MM.1S (cell line): Measurements from ENCODE around the gene KLHL42.

Source experiments
- DNase-seq: peaks from one replicate; pipeline ENCODE4 v3.0.0-alpha.2; 2015
- H2AFZ ChIP-seq: fragments of 300-600 bp; sonication (generic); 2 replicates; pipeline ENCODE4 v1.6.0; 2016; ENCODE audit warnings: antibody characterized with exemption, low read length
- H3F3A ChIP-seq: fragments of 300-600 bp; sonication (generic); 2 replicates; pipeline ENCODE4 v1.6.1; 2016; ENCODE audit warnings: mild to moderate bottlenecking, antibody characterized with exemption, low read length, moderate library complexity, mixed read lengths; ENCODE audit not compliant: insufficient read depth
- H3K27ac ChIP-seq: fragments of 300-600 bp; sonication (generic); 2 replicates; pipeline ENCODE4 v1.5.1; 2016; ENCODE audit warnings: mild to moderate bottlenecking, low read length
- H3K27me3 ChIP-seq: fragments of 300-600 bp; sonication (generic); replicated peaks from 2 replicates; pipeline ENCODE4 v1.6.0; 2016; ENCODE audit warnings: low read length; ENCODE audit not compliant: insufficient read depth
- H3K36me3 ChIP-seq: fragments of 300-600 bp; sonication (generic); replicated peaks from 2 replicates; pipeline ENCODE4 v1.6.1; 2016; ENCODE audit warnings: mild to moderate bottlenecking, low read length, mixed read lengths; ENCODE audit not compliant: insufficient read depth
- H3K4me1 ChIP-seq: fragments of 300-600 bp; sonication (generic); 2 replicates; pipeline ENCODE4 v1.6.1; 2016; ENCODE audit warnings: low read length, mixed read lengths
- H3K4me2 ChIP-seq: fragments of 300-600 bp; sonication (generic); 2 replicates; pipeline ENCODE4 v1.6.0; 2016; ENCODE audit warnings: low read depth, low read length
- H3K4me3 ChIP-seq: fragments of 300-600 bp; sonication (generic); 2 replicates; pipeline ENCODE4 v1.5.1; 2016; ENCODE audit warnings: low read length, mixed read lengths
- H3K79me2 ChIP-seq: fragments of 300-600 bp; sonication (generic); 2 replicates; pipeline ENCODE4 v1.6.1; 2016; ENCODE audit warnings: mixed run types, low read length, mixed read lengths
- H3K9ac ChIP-seq: fragments of 300-600 bp; sonication (generic); 2 replicates; pipeline ENCODE4 v1.6.1; 2016; ENCODE audit warnings: low read length, mixed read lengths
- H3K9me2 ChIP-seq: fragments of 300-600 bp; sonication (generic); replicated peaks from 2 replicates; pipeline ENCODE4 v1.6.1; 2016; ENCODE audit warnings: mild to moderate bottlenecking, low read length, mixed read lengths; ENCODE audit not compliant: insufficient read depth
- H3K9me3 ChIP-seq: fragments of 300-600 bp; sonication (generic); replicated peaks from 2 replicates; pipeline ENCODE4 v1.6.1; 2016; ENCODE audit warnings: mild to moderate bottlenecking, low read length, mixed read lengths; ENCODE audit not compliant: insufficient read depth
- H4K20me1 ChIP-seq: fragments of 300-600 bp; sonication (generic); 2 replicates; pipeline ENCODE4 v1.6.1; 2016; ENCODE audit warnings: mild to moderate bottlenecking, low read length, moderate library complexity, mixed read lengths; ENCODE audit not compliant: insufficient read depth
- EZH2 ChIP-seq: fragments of 300-600 bp; sonication (generic); optimal IDR thresholded peaks from 2 replicates; pipeline ENCODE3; 2017; ENCODE audit warnings: low read depth, mild to moderate bottlenecking, antibody characterized with exemption, low read length, mixed read lengths
- EZH2phosphoT487 ChIP-seq: fragments of 300-600 bp; sonication (generic); IDR thresholded peaks from 2 replicates; pipeline ENCODE4 v1.6.1; 2018; ENCODE audit warnings: antibody characterized with exemption, low read length
- TF ChIP-seq, protein P1 (sequence below): fragments of 300-600 bp; sonication (generic); IDR thresholded peaks from 2 replicates; pipeline ENCODE4 v1.5.1; 2016; ENCODE audit warnings: antibody characterized with exemption, low read length, mixed read lengths

KLHL42 gene

DNA sequence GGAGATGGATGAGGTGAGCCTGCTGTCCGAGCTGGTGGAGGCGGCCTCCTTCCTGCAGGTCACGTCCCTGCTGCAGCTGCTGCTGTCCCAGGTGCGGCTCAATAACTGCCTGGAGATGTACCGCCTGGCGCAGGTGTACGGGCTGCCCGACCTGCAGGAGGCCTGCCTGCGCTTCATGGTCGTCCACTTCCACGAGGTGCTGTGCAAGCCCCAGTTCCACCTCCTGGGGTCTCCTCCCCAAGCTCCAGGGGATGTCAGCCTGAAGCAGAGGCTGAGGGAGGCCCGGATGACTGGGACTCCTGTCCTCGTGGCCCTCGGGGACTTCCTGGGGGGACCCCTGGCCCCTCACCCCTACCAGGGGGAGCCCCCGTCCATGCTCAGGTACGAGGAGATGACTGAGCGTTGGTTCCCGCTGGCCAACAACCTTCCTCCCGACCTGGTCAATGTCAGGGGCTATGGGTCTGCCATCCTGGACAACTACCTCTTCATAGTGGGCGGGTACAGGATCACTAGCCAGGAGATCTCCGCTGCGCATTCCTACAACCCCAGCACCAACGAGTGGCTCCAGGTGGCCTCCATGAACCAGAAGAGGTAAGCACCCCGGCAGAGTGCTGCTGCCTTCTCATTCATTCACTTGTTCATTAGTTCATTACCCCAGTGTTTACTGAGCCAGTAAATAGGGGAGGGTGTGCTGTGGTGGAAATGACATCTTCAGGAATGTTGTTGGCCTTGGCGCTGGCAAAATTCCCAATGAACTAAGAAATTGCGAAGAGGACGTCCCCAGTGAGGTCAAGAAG lies 777 bp downstream of the KLHL42 start:
- H3K27me3 ChIP-seq = no peaks in the 10 kb centered on the region
- no peaks in the 10 kb centered on the region for H3F3A ChIP-seq
- H3K27ac ChIP-seq = peak overlapping the region; percentile 45; the same call in 1 of the 2 replicates
- H3K9me2 ChIP-seq = no peaks in the 10 kb centered on the region
- DNase-seq = peak; percentile 55
- H2AFZ ChIP-seq = peak overlapping the region; percentile 93
- H3K79me2 ChIP-seq = peaks cover 31% of the 10 kb centered on the region
- H3K36me3 ChIP-seq = no peaks in the 10 kb centered on the region
- peak overlapping the region; percentile 83 for H3K9ac ChIP-seq
- no peaks in the 10 kb centered on the region for H4K20me1 ChIP-seq
- TF ChIP-seq EZH2 = no peak
- no peak for TF ChIP-seq EZH2phosphoT487
- TF ChIP-seq, protein P1, sequence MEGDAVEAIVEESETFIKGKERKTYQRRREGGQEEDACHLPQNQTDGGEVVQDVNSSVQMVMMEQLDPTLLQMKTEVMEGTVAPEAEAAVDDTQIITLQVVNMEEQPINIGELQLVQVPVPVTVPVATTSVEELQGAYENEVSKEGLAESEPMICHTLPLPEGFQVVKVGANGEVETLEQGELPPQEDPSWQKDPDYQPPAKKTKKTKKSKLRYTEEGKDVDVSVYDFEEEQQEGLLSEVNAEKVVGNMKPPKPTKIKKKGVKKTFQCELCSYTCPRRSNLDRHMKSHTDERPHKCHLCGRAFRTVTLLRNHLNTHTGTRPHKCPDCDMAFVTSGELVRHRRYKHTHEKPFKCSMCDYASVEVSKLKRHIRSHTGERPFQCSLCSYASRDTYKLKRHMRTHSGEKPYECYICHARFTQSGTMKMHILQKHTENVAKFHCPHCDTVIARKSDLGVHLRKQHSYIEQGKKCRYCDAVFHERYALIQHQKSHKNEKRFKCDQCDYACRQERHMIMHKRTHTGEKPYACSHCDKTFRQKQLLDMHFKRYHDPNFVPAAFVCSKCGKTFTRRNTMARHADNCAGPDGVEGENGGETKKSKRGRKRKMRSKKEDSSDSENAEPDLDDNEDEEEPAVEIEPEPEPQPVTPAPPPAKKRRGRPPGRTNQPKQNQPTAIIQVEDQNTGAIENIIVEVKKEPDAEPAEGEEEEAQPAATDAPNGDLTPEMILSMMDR = no peak
- H3K9me3 ChIP-seq = no peaks in the 10 kb centered on the region
- H3K4me3 ChIP-seq = peak overlapping the region; percentile 83
- peak overlapping the region; percentile 95 for H3K4me2 ChIP-seq
- H3K4me1 ChIP-seq = peaks cover 8% of the 10 kb centered on the region

DNA sequence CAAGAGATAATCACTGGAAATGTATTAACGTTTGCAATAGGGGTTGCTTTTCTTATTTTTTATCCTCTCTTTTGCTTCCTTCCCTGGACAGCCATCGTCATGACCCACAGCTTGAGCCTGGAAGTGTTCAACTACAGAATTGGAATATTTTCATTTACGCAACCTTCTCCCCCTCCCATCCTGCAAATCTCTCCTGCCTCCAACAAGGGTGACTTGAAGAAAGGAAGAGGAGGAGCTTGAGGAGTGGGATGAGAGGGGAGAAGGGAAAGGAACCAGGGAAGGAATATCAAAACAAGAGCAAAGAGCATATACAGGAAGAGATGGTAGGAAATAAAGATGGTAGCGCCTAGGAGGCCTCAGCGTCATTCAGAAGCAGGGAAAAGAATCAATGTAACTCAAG lies 1.6 kb downstream of the KLHL42 start:
- Histone ChIP-seq H3K4me3 (no peak overlapping the region), H3K9me2 (no peaks in the 10 kb centered on the region), H2AFZ (no peak overlapping the region), H3K27me3 (no peaks in the 10 kb centered on the region), H3K4me1 (peaks cover 8% of the 10 kb centered on the region), H3K9ac (no peak overlapping the region), H3K79me2 (peaks cover 31% of the 10 kb centered on the region), H3K9me3 (no peaks in the 10 kb centered on the region), H3K4me2 (peak overlapping the region; percentile 95; the same call in 1 of the 2 replicates), H3K36me3 (no peaks in the 10 kb centered on the region), H3K27ac (no peak overlapping the region), H3F3A (no peaks in the 10 kb centered on the region), H4K20me1 (no peaks in the 10 kb centered on the region)
- TF ChIP-seq, protein P1 = no peak
- TF ChIP-seq EZH2phosphoT487 (no peak), EZH2 (no peak)
- DNase-seq = no peak

DNA sequence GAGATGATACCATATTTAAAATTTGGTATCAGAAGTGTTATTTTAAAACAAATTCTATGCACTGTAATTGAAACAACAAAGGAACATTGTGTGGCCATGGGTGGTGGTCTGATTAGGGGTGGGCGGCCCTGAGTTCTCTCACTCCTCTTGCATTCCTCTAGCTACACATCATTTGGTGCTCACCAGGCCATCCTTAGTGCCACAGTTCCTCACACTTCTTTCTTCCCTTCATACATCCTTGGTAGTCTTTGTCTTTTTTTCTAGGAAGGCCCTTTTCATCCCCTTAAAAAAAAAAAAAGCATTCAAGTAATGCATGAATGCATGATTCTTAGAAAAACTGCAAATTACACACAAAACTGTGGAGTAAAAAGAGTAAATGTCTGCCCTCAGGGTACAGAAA lies 2.4 kb downstream of the KLHL42 start:
- no peaks in the 10 kb centered on the region for H3K27me3 ChIP-seq
- no peaks in the 10 kb centered on the region for H3K36me3 ChIP-seq
- no peak overlapping the region for H3K4me3 ChIP-seq
- no peak overlapping the region for H3K27ac ChIP-seq
- H3K9ac ChIP-seq = no peak overlapping the region
- TF ChIP-seq EZH2phosphoT487 (no peak), EZH2 (no peak)
- TF ChIP-seq, protein P1 = no peak
- peaks cover 8% of the 10 kb centered on the region for H3K4me1 ChIP-seq
- no peak overlapping the region for H2AFZ ChIP-seq
- H3K4me2 ChIP-seq = no peak overlapping the region
- peaks cover 33% of the 10 kb centered on the region for H3K79me2 ChIP-seq
- H3K9me2 ChIP-seq = no peaks in the 10 kb centered on the region
- H3K9me3 ChIP-seq = no peaks in the 10 kb centered on the region
- H3F3A ChIP-seq = no peaks in the 10 kb centered on the region
- DNase-seq = no peak
- H4K20me1 ChIP-seq = no peaks in the 10 kb centered on the region
